GM18870 (cell line): ENCODE data around the gene PLEKHG5.

Experiments
- ATAC-seq: cut with Tn5 transposase; IDR thresholded peaks from one replicate; pipeline ENCODE4 v1.9.1; 2021; ENCODE audit warnings: moderate library complexity; ENCODE audit not compliant: unreplicated experiment

Gene PLEKHG5

GRCh38 chr1:6481820-6482219 lies 9.6 kb downstream of the PLEKHG5 start:
- ATAC-seq: no peak

GRCh38 chr1:6477039-6477820 lies 14.2 kb downstream of the PLEKHG5 start:
- no peak for ATAC-seq

GRCh38 chr1:6476483-6476882 lies 15.0 kb downstream of the PLEKHG5 start:
- ATAC-seq: no peak

GRCh38 chr1:6475381-6476133 lies 15.9 kb downstream of the PLEKHG5 start:
- no peak for ATAC-seq

GRCh38 chr1:6474815-6475282 lies 16.6 kb downstream of the PLEKHG5 start:
- ATAC-seq: no peak

GRCh38 chr1:6473974-6474814 lies 17.3 kb downstream of the PLEKHG5 start:
- no peak for ATAC-seq

- no peak for ATAC-seq
These were observed 18.3 kb downstream of the PLEKHG5 start for GRCh38 chr1:6473156-6473555.

- no peak for ATAC-seq
These were observed 19.1 kb downstream of the PLEKHG5 start for GRCh38 chr1:6472391-6472790.

- no peak for ATAC-seq
These were observed 19.5 kb downstream of the PLEKHG5 start for GRCh38 chr1:6471970-6472368.

- no peak for ATAC-seq
These were observed 20.1 kb downstream of the PLEKHG5 start for GRCh38 chr1:6471086-6471969.

- ATAC-seq: no peak
These were observed 21.1 kb downstream of the PLEKHG5 start for GRCh38 chr1:6470132-6471085.

- ATAC-seq: no peak
These were observed 22.6 kb downstream of the PLEKHG5 start for GRCh38 chr1:6468729-6469461.

GRCh38 chr1:6467744-6468688 lies 23.5 kb downstream of the PLEKHG5 start:
- ATAC-seq: no peak

- no peak for ATAC-seq
These were observed 24.2 kb downstream of the PLEKHG5 start for GRCh38 chr1:6467224-6467623.

- no peak for ATAC-seq
These were observed 24.7 kb downstream of the PLEKHG5 start for GRCh38 chr1:6466751-6467150.

- ATAC-seq: no peak
These were observed 25.4 kb downstream of the PLEKHG5 start, which contains the start of gene TNFRSF25 for GRCh38 chr1:6466023-6466422. TNFRSF25 (minus strand) TSS chr1:6466173; CDS start chr1:6466107, 66 bp downstream.

GRCh38 chr1:6465461-6466005 lies 25.9 kb downstream of the PLEKHG5 start:
- no peak for ATAC-seq
